Measurements from ENCODE around the gene RPL18. TPM values are rescaled to one million over a fixed set of nuclear protein-coding genes. Genes with fewer than 3 reads are reported as not detected.
"Not testable (repeated sequence)": the region's sequence is repeated elsewhere in the genome, so short reads cannot be mapped to it uniquely, and the experiment has no call there.

RPL18 gene
- total RNA-seq, result 1,000 to 10,000 TPM; 1,413 to 1,465 TPM

DNA sequence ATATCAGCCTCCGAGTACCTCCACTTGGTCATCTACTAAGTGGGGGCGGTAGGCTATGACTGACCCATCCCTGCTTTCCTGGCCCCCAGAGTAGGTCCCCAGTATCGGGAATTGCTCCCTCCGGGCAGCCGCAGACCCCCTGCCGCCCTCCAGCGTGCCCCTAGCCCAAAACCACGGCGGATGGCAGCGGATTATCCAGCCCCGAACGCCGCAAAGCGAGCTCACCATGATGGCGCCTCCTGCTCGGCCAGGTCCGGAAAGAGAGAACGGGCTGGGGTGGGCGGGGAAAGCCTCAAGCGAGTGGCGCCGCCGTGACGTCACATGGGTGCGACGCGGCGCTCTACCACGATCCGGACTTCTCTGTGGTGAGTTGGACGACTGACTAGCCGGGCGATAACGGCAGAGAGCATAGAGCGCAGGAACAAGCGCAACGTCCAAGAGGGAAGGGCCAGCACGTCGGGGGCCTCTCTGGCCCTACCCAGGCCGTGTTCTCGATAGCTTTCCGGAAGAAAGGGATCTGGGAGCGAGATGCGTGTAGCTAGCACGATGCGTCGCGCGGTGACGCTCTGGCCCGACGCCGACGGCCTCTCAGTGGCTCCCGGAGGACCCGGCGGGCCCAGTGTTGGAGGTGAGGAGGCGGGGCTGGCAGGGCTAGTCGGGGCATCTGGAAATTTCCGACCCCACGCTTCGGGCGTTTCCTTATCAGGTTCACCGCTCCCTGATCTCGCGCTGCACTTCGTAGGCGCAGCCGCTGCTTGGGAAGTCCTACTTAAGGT lies at the start of gene RPL18, which contains the start of gene SPHK2:
RPL18 (minus strand) TSS at position 263 of the 776 bp plus-strand sequence; CDS start at position 228, 35 bp downstream.
SPHK2 (plus strand) TSS at position 591 of the 776 bp plus-strand sequence. CDS start 1,009 bp downstream, outside the sequence.
- Mint-ChIP-seq H3K4me3 (peak within 1 kb of the TSS; percentile 98), H3K4me1 (peaks cover 51% of the 10 kb centered on the region), H3K36me3 (peaks cover 59% of the 10 kb centered on the region), H3K9me3 (ENCODE audit: low read depth) (no peaks in the 10 kb centered on the region), H3K27ac (peak within 1 kb of the TSS; percentile 99), H3K27me3 (no peaks in the 10 kb centered on the region)
- DNase-seq (peak; percentile 98), ATAC-seq (peak; percentile 79)
- CTCF ChIA-PET, result interaction anchor here (1.0 to 1.5 kb wide), 5 partner anchors 9 to 126 kb away, joined by 3 to 5 read pairs (median 5); partner anchors contain the start of gene CA11

DNA sequence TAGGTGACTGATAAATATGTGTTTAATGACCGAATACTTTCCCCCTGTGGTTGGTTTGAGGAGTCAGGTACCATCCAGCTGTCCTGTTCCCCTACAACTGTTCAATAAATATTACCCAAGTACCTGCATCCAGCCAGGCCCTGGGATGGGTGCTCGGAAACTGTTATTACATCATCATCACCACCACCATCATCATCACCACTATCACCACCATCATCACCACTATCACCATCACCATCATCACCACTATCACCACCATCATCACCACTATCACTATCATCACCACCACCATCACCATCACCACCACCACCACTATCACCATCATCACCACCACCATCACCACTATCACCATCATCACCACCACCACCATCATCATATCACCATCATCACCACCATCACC lies 49.8 kb upstream of the RPL18 start:
- CTCF ChIA-PET, result interaction anchor here (1.2 kb wide), 1 partner anchor 119 kb away, joined by 3 read pairs; no protein-coding TSS in a partner anchor
- no peaks in the 10 kb centered on the region for H3K27me3 Mint-ChIP-seq
- H3K27ac Mint-ChIP-seq, result no peak overlapping the region

DNA sequence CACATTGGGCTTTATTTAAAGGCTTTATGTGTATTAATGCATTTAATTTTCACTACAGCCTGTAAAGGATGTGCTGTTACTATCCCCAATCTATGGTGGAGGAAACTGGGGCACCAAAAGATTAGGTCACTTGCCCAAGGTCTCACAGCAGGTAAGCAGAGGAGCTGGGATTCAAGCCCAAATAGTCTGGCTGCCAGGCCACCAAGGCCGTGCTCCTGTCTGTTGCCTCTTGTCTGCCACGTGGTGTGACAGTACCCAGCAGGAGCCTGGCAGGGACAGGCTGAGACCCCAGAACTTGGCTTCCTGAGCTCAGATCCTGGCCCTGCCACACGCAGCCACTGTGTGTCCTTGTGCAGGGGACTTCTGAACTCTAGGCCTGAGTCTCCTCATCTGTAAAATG lies 49.4 kb upstream of the RPL18 start:
- peaks cover 2% of the 10 kb centered on the region for H3K36me3 Mint-ChIP-seq
- no peak for DNase-seq
- H3K27ac Mint-ChIP-seq, result no peak overlapping the region
- ATAC-seq, result no peak
- CTCF ChIA-PET, result interaction anchor here (1.2 kb wide), 1 partner anchor 120 kb away, joined by 3 read pairs; no protein-coding TSS in a partner anchor
- no peak overlapping the region for H3K4me3 Mint-ChIP-seq
- no peaks in the 10 kb centered on the region for H3K4me1 Mint-ChIP-seq
- no peaks in the 10 kb centered on the region for H3K27me3 Mint-ChIP-seq
- peaks cover 10% of the 10 kb centered on the region for H3K9me3 Mint-ChIP-seq (ENCODE audit: low read depth)

More for the DNA sequence above, 49.8 kb upstream of the RPL18 start:
- Mint-ChIP-seq H3K4me1 (no peaks in the 10 kb centered on the region), H3K9me3 (ENCODE audit: low read depth) (peaks cover 10% of the 10 kb centered on the region), H3K4me3 (peak overlapping the region; percentile 7), H3K36me3 (peaks cover 2% of the 10 kb centered on the region)
- no peak for ATAC-seq
- DNase-seq, result no peak

DNA sequence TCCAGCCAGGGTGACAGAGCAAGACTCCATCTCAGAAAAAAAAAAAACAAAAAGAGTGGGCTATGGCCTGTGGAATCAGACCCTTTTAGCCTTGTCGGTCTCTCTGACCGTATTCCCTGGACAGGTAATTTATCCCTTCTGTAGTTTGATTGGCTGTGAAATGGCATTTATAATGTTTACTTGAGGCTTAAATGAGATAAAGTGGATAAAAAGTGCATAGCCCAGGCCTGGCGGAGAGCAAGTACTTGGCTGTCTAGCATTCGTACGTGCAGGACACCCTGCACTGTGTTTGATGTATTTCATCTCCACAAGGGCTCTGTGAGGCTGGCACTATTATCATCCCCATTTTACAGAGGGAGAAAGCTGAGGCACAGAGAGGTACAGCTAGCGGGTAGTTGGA lies 46.8 kb upstream of the RPL18 start:
- Mint-ChIP-seq H3K4me3 (no peak overlapping the region), H3K9me3 (ENCODE audit: low read depth) (peaks cover 10% of the 10 kb centered on the region), H3K36me3 (peaks cover 2% of the 10 kb centered on the region), H3K27ac (no peak overlapping the region), H3K27me3 (no peaks in the 10 kb centered on the region), H3K4me1 (peaks cover 5% of the 10 kb centered on the region)
- CTCF ChIA-PET, result interaction anchor here (1.2 to 1.6 kb wide), 2 partner anchors 10 to 20 kb away, joined by 3 read pairs; no protein-coding TSS in a partner anchor
- no peak for ATAC-seq
- no peak for DNase-seq

DNA sequence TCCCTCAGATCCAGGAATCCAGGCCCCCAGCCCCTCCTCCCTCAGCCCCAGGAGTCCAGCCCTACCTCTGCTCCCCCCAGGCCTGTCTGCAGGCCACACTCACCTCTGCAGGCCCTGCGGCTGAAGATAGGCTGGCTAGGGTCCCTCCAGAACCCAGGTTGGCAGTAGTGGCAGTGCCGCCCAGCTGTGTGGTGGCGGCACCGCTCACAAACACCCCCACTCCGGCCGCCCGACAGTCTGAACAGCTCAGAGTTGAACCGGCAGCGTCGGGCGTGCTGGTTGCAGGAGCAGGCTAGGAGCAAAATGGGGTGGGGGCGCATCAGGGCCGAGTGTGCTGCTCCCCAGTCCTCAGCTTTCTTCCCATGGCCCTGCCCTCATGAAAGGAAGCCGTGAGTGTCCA lies 45.5 kb upstream of the RPL18 start:
- H3K4me3 Mint-ChIP-seq, result no peak overlapping the region
- no peaks in the 10 kb centered on the region for H3K27me3 Mint-ChIP-seq
- H3K36me3 Mint-ChIP-seq, result no peaks in the 10 kb centered on the region
- CTCF ChIA-PET, result interaction anchor here (0.7 to 1.0 kb wide), 2 partner anchors 19 to 450 kb away, joined by 3 to 5 read pairs; partner anchors contain the start of gene CA11
- ATAC-seq (no peak), DNase-seq (no peak)
- peaks cover 4% of the 10 kb centered on the region for H3K9me3 Mint-ChIP-seq (ENCODE audit: low read depth)
- H3K4me1 Mint-ChIP-seq, result peaks cover 10% of the 10 kb centered on the region
- H3K27ac Mint-ChIP-seq, result no peak overlapping the region

DNA sequence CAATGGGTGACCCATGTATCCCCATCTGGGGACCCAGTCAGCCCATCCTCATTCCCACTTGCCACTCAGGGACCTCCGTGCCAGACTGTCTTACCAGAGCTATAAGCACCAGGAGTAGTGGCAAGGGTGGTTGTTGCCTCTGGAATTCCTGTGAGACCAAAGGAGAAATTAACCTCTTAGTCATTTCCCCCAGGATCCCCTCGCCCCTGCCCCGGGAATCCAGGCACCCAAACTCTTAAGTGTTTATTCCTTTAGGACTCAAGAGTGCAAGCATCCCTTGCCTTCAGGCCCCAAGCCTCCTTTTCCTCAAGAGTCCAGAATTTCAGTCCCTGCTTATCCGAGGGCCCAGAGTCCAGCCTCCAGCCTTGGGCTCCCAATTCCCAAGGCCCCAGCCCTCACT lies 44.7 kb upstream of the RPL18 start:
- Mint-ChIP-seq H3K27ac (no peak overlapping the region), H3K4me3 (no peak overlapping the region), H3K27me3 (peaks cover 3% of the 10 kb centered on the region), H3K36me3 (no peaks in the 10 kb centered on the region), H3K4me1 (peaks cover 10% of the 10 kb centered on the region), H3K9me3 (ENCODE audit: low read depth) (peaks cover under 1% of the 10 kb centered on the region)
- DNase-seq (no peak), ATAC-seq (no peak)
- CTCF ChIA-PET, result interaction anchor here (1.3 kb wide), 1 partner anchor 179 kb away, joined by 3 read pairs; no protein-coding TSS in a partner anchor

DNA sequence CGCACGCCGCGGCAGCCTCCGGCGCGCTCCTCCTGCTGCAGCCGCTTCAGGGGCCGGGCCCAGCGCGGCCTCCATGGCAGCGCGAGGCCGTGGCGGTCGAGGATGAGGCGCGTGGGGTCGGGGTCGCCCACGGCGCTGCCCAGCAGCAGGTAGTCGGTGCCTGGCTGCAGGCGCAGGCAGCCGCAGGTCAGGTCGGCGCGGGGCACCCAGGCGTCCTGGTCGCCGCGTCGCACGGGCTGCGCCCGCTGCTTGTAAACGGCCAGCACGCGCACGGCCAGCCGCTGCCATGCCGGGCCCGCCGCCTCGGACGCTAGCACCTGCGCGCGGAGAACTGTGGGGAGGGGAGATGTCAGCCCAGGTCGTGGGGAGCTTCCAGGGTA lies 42.7 kb upstream of the RPL18 start:
- no peak for DNase-seq
- Mint-ChIP-seq H3K36me3 (no peaks in the 10 kb centered on the region), H3K27ac (no peak overlapping the region), H3K4me1 (peaks cover 10% of the 10 kb centered on the region), H3K27me3 (peaks cover 5% of the 10 kb centered on the region), H3K4me3 (no peak overlapping the region), H3K9me3 (ENCODE audit: low read depth) (no peaks in the 10 kb centered on the region)
- ATAC-seq, result no peak
- CTCF ChIA-PET, result interaction anchor here (1.6 kb wide), 1 partner anchor 16 kb away, joined by 4 read pairs; the partner anchor contains the start of gene CA11

DNA sequence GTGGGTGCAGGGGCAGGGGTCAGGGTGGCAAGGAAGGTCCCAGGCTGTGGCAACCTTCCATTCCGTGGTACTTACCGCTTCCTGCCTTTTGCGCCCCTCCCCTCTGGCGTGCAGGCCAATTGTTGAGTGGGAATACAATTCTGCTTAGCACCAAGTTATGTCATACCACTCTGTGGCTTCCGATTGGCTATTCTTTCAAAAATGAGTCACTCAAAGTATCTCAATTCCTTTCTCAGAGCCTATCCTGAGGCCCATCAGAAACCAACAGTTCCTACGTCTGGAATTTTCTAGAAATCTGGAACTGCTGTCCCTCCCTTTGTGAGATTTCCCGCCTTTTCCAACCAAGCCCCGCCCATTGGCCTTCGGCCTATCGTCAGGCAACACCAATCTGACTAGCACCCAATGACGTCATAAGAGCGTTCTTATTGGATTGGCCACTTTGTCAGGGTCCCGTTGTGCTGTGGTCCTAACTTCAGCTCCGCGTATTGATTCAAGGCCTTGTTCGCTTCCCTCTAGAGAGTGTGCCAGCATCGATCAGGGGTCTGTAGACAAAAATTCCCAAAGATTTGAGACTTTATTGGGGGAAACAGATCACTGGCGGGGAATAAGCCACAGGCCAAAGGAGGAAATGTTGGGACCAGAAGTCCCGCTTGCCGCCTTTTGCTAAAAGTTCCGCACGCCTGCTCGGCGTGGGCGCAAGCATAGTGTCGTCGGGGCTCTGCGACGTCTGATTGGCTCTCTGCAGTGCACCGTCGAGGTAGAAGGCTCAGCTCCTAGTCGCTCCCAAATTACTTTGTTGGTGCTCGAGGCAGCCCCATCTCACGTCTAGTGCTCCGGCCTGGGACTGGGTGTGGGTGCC lies 42.1 kb upstream of the RPL18 start:
- Mint-ChIP-seq H3K4me3 (no peak overlapping the region), H3K27me3 (peaks cover 5% of the 10 kb centered on the region), H3K27ac (peak overlapping the region; percentile 91), H3K36me3 (no peaks in the 10 kb centered on the region), H3K9me3 (ENCODE audit: low read depth) (no peaks in the 10 kb centered on the region), H3K4me1 (peaks cover 10% of the 10 kb centered on the region)
- ATAC-seq (peak; percentile 95), DNase-seq (peak; percentile 92)
- CTCF ChIA-PET, result interaction anchor here (0.7 to 1.6 kb wide), 2 partner anchors 13 to 16 kb away, joined by 4 to 5 read pairs; partner anchors contain the start of gene CA11

DNA sequence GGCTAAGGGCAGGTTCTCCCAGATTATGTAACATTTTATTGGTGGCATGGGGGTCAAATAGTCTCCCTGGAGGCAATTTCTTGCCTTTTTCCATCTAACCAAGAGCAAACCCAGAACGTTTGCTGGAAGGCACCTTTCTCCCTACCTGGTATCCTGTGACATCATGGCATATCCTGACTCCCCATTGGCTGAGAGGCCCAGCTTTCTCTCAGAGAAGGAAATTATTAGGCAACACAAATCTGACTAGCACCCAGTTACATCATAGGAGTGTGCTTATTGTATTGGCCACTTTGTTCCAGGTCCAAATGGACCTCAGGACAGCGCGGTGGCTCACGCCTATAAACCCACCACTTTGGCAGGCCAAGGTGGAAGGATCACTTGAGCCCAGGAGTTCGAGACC lies 40.8 kb upstream of the RPL18 start:
- CTCF ChIA-PET, result interaction anchor here (1.1 kb wide), 1 partner anchor 14 kb away, joined by 5 read pairs; the partner anchor contains the start of gene CA11
- H3K27ac Mint-ChIP-seq, result no peak overlapping the region
- H3K27me3 Mint-ChIP-seq, result peaks cover 5% of the 10 kb centered on the region
- no peaks in the 10 kb centered on the region for H3K9me3 Mint-ChIP-seq (ENCODE audit: low read depth)
- DNase-seq (no peak), ATAC-seq (no peak)
- peaks cover 10% of the 10 kb centered on the region for H3K4me1 Mint-ChIP-seq
- H3K4me3 Mint-ChIP-seq, result no peak overlapping the region
- H3K36me3 Mint-ChIP-seq, result no peaks in the 10 kb centered on the region

DNA sequence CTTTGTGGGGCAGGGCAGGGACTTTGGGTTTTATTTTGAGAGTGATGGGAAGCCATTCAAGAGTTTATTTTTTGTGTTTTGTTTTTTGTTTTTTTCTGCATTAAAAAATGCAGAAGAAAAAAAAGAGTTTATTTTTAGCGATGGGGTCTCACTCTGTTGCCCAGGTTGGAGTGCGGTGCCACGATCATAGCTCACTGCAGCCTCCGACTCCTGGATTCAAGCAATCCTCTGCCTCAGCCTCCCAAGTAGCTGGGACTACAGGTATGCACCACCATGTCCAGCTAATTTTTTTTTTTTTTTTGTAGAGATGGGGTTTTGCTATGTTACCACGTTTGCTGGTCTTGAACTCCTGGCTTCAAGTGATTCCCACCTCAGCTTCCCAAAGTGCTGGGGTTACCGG lies 39.5 kb upstream of the RPL18 start:
- DNase-seq (no peak), ATAC-seq (no peak)
- Mint-ChIP-seq H3K27me3 (peaks cover 5% of the 10 kb centered on the region), H3K36me3 (no peaks in the 10 kb centered on the region), H3K4me1 (peaks cover 10% of the 10 kb centered on the region), H3K9me3 (ENCODE audit: low read depth) (no peaks in the 10 kb centered on the region), H3K4me3 (no peak overlapping the region), H3K27ac (no peak overlapping the region)
- CTCF ChIA-PET, result no interaction called here

DNA sequence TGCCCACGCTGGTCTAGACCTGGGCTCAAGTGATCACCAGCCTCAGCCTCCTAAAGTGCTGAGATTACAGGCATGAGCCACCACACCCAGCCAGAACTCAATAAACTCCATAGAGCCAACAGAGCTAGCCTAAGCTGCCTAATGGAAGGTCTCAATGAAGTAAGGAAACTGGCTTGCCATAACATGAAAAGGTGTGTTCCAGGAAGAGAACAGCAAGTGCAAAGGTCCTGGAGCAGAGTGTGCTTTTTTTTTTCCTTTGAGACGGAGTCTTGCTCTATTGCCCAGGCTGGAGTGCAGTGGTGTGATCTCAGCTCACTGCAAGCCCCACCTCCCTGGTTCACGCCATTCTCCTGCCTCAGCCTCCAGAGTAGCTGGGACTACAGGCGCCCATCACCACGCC lies 38.9 kb upstream of the RPL18 start:
- H3K9me3 Mint-ChIP-seq (ENCODE audit: low read depth); DNase-seq; H3K27ac Mint-ChIP-seq; ATAC-seq; H3K27me3 Mint-ChIP-seq; H3K36me3 Mint-ChIP-seq; CTCF ChIA-PET; H3K4me3 Mint-ChIP-seq: not testable (repeated sequence)
- peaks cover 12% of the 10 kb centered on the region for H3K4me1 Mint-ChIP-seq

DNA sequence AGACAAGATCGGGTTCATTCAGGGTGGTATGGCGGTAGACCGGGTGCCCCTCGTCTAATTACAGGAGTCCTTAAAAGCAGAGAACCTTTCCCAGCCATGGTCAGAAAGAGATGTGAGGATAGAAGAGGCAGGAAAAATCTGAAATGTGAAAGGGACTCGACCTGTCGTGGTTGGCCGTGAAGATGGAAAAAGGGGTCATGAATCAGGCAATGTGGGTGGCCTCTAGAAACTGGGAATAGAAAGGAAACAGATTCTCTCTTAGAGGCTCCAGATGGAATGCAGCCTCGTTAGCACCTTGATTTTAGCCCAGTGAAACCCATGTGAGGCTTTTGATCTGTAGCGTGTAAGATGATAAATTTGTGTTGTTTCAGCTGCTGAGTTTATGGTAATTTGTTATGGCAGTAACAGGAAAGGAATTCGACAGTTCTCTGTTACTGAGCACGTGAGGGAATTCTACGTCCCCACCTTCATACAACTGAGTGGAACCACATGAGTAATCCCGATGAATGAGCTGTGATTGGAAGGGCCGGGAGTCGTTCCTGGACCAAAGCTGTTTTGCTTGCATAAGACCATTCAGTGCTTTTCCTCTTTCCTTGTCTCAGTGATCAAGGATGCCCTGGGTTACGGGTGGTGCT lies 38.0 kb upstream of the RPL18 start:
- ATAC-seq (no peak), DNase-seq (no peak)
- H3K27ac Mint-ChIP-seq, result no peak overlapping the region
- H3K4me3 Mint-ChIP-seq, result no peak overlapping the region
- H3K27me3 Mint-ChIP-seq, result peaks cover 5% of the 10 kb centered on the region
- CTCF ChIA-PET, result no interaction called here
- no peaks in the 10 kb centered on the region for H3K36me3 Mint-ChIP-seq
- no peaks in the 10 kb centered on the region for H3K9me3 Mint-ChIP-seq (ENCODE audit: low read depth)
- H3K4me1 Mint-ChIP-seq, result peaks cover 16% of the 10 kb centered on the region
